ENCODE measurements around the gene EYA4.
A peak's percentile ranks its signal among the peaks of the same experiment; 100 is the strongest.
"Not testable (repeated sequence)": the region's sequence is repeated elsewhere in the genome, so short reads cannot be mapped to it uniquely, and the experiment has no call there.

Gene EYA4

DNA sequence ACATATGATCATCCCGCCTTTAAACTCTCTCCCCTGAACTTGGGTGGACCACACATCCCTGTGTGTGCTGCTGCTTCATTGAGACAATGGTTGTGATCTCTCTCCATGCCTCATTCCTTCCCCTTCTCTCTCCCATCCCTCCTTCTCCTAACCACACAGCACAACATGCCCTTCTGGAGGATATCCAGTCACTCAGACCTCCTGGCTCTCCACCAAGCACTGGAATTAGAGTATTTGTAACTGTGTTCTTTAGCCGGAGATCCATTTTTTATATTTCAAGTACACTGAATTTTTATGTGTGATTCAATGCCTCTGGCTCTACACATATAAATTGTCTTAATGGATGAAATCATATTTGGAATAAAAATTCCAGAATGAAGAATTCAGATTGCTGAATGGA, 287.4 kb downstream of the EYA4 start:
- DNase-seq (ENCODE audit: low spot score) = no peak

DNA sequence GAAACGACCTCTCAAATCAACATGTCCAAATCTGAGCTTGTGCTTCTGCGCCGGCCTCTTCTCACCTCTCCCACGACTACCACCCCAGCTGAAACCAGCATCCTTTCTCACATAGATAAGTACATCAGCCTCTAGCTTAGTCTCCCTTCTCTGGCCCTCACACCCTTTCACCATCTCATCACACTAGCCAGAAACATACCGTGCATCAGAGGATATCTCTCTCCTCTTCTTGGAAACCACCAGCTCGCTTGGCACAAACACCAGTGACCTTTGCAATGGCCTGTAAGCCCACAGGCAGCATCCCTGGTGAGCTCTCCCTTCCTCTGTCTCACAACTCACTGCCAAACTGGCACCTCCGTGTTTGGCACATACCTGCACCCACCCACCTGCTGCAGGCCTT, 291.8 kb downstream of the EYA4 start:
- DNase-seq (ENCODE audit: low spot score) = no peak

DNA sequence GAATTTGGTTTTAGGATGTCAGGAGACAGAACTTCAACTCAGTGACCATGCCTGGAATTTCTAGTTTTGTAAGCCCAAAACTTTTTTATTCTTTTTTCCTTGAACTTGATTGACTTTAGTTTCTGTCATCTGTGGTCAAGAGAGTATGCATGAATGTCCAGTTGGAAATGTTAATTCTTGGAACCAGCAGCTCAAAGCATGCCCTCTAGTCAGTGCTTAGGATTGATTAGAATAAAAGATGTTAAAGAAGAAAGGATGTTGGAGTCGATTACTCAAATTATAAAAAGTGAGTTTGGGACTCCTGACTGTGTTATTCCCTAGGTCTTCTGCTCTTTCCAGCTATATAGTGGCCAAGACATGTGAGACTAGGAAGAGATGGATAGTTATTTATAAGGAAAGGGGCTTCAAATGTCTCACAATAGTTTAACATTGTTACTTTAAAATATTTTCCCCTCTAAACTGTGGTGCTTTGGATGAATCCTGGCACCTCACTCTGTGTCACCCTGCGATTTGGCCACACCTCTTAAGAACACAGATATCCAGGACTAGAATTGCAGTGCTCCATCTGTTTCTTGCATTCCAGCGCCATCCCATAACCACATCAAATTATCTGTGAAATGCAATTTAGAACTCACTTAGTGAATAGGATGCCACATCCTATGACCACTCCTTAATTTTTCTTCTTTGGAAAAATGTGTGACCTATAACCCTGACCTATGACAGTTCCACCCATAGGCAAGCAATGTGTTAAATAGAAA, 298.5 kb downstream of the EYA4 start:
- no peak for DNase-seq (ENCODE audit: low spot score)

DNA sequence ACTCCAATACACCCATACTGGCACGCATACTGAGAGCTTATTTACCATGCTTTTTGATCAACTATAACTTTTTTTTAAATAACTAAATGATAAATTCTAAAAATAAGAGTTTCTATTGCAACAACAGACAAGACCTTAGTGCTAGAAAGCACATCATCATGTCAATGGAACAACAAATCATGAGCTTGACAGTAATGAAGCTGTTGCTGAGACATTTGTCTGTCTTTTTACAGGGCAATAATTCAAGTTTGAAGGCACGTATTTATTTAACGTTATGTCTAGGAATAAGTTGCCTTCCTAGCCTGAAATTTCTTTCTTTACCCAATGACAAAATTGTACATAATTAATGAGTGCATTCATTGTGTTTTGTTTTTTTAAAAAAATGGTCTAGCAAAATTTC, 299.2 kb downstream of the EYA4 start:
- no peak for DNase-seq (ENCODE audit: low spot score)

- DNase-seq (ENCODE audit: low spot score) = no peak
Measured at GRCh38 chr6:133541040-133541439, 299.9 kb downstream of the EYA4 start.

DNA sequence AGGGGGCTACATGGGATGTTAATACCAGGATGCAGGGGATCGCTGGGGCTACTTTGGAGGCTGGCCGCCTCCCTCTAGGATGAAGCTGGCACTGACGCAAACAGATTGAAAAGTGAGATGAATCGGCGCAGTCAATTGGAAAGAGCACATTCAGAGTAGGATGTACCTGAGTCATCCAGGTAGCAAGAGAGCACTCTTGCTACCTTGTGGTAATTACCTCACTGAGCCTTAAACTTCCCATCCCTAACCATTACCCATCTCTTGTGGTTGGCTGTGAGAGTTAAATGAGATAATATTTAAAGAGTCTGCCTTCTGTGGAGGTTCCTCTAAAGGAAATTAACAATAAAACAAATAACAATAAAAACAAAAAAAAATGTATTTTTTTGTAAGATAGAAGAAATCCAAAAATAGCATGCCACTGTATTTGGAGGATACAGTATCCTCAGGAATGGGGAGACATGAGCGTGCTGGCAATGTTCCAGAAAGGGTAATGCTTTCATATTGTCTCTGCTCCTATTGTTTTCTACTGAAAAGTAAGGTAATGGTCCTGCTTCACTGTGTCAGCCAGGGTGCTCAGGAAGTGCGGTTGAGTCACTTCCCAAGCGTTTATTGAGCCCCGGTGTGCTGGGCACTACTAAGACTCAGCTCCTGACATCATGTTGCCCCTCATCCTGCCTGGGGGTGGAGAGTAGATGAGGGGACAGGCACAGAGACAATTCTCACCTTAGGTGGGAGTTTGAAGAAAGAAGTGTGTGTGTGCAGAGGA, 301.1 kb downstream of the EYA4 start:
- DNase-seq (ENCODE audit: low spot score) = no peak

- no peak for DNase-seq (ENCODE audit: low spot score)
Measured at GRCh38 chr6:133544419-133544818, 303.3 kb downstream of the EYA4 start.

GRCh38 chr6:133546098-133546497, 304.9 kb downstream of the EYA4 start:
- no peak for DNase-seq (ENCODE audit: low spot score)

DNA sequence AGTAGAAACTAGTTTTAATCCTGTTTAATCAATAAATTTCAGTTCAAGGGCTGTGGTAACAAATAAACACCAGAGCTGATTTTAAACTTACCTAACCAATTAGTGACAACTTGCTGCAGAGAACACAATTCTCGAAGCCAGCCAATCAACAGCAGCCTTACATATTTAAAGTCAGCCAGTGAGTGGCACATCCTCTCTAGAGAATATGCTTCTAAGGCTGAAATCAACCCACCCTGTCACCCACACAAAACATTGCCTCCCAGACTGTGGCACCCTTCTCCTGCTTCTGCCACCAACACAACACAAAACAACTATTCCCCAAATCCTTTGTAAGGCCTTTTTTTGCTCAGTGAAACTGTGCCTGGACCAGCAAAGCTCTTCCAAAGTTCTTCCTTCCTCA, 306.0 kb downstream of the EYA4 start:
- DNase-seq (ENCODE audit: low spot score) = no peak

GRCh38 chr6:133548423-133549159, 307.4 kb downstream of the EYA4 start:
- DNase-seq (ENCODE audit: low spot score) = no peak

- no peak for DNase-seq (ENCODE audit: low spot score)
Measured at GRCh38 chr6:133549371-133549801, 308.2 kb downstream of the EYA4 start.

GRCh38 chr6:133550026-133550425, 308.9 kb downstream of the EYA4 start:
- no peak for DNase-seq (ENCODE audit: low spot score)

DNA sequence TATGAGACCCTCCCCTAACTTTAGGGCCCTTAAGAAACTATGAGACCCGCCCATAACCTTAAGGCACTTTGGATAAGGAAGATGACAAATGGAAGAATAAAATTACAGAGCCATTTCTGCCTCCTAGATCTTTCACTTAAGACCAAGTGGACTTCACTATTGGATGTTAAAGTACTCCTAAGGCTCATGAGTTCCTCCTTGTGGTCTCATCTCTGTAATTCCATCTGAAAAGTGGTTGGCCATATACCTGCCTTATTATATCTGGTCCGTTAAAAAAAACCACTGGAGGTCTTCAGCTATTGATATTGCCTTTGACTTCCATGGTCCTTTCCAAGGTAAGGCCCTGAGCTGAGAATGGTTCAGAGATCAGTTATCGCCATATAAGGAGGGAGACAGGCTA, 310.3 kb downstream of the EYA4 start:
- no peak for DNase-seq (ENCODE audit: low spot score)

DNA sequence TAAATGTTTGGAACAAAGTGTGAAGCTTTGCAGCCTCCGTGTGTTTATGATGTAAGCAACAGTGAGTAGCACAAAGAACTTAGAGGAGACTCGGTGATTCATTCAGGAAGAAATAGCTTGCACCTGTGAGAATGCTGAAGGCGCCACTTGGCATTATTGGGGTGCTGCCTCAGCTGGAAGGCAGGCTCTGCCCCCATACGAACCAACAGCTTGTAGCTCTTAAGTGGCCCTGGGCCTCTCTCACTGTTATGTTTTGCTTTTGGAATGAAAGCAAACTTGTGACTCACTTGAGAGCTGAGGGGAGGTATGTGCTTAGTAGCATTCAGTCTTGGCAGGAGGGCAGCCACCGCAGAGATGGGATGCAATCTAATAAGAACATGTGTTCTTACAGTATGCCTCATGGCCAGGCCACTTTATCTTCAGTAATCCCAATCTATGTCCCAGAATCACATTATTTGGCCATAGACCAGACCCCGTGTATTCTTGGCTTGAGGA, 310.7 kb downstream of the EYA4 start:
- no peak for DNase-seq (ENCODE audit: low spot score)

DNA sequence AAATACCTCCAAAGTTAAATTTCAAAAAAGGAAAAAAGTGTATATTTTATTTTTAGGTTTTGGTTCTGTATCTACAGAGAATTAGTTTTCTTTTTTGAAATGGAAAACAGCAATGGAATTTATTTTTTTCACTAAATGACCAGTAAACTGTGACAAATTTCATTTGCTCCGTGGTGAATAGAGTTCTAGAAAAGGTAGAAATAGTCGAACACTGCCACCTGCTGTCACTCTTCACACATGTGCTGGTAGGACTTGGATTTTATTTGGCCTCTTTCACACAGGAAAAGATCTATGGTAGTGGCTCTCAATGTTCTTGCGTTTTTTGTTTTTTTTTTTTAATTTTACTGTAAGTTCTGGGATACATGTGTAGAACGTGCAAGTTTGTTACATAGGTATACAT, 312.5 kb downstream of the EYA4 start:
- DNase-seq (ENCODE audit: low spot score) = peak; percentile 40

DNA sequence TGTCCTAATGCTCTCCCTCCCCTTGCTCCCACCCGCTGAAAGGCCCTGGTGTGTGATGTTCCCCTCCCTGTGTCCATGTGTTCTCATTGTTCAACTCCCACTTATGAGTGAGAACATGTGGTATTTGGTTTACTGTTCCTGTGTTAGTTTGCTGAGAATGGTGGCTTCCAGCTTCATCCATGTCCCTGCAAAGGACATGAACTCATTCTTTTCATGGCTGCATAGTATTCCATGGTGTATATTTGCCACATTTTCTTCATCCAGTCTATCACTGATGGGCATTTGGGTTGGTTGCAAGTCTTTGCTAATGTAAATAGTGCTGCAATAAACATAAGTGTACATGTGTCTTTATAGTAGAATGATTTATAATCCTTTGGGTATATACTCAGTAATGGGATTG, 313.0 kb downstream of the EYA4 start:
- DNase-seq (ENCODE audit: low spot score) = not testable (repeated sequence)

GRCh38 chr6:133555685-133556084, 314.5 kb downstream of the EYA4 start:
- no peak for DNase-seq (ENCODE audit: low spot score)

GRCh38 chr6:133559926-133560325, 318.8 kb downstream of the EYA4 start:
- DNase-seq (ENCODE audit: low spot score) = no peak

DNA sequence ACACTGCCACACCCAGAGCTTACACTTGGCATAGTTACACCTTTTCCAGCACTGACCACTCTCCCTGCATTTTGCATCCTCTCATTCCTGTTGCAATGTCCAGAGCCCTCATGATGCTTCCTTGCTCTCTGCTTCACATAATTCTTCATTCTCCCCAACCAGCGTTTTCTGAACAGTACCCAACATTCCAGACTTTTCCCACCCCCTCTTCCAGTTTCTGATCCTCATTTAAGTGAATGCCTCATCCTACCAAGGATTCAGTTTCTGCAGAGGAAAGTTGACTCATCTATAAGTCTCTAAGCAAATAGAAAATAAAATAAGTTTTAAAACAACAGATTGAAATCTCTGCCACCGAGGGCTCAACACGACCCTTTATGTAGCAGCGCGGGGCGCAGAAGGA, 326.5 kb downstream of the EYA4 start:
- no peak for DNase-seq (ENCODE audit: low spot score)

DNA sequence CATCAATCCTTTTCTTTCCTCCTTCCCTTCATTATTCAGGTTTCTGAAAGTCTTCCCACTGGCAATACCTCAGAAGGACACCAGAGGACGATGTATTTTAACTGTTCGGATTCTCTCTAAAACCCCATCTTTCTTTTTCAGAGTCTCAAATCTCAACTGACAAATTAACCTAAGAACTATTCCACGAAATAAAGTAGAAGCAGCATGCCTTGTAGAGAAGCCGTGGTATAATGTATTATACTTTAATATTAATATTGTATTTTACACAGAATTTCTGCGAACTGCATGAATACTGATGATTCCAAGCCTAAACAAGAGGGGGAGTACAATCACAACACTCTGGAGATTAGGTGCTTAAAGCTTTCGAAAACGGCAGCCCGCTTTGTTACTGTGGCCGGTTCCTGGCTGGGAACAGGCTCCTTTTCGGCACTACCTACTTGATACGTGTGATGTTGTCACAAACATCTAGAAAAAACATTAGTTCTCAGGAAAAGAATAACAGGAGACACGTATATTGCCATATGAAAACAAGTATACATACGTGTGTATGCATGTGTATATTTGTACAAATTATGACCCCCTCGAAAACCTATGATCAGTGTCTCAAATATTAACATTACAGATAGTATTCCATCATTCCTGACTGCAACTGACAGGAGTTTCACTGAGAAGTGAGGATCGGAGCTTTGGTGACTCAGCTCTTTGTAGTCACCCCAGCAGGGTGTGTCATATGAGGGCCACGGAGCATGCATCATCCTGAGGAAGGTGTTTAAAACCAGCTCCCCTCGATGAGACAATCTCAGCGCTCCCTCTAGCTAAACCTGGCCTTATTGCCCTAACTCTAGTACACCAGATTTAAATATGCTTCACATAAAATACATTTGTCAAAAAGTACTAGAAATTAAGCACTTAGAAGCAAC, 328.1 kb downstream of the EYA4 start:
- peak; percentile 40 for DNase-seq (ENCODE audit: low spot score)

- DNase-seq (ENCODE audit: low spot score) = no peak
Measured at GRCh38 chr6:133571681-133572080, 330.5 kb downstream of the EYA4 start.

GRCh38 chr6:133577851-133578250, 336.7 kb downstream of the EYA4 start:
- DNase-seq (ENCODE audit: low spot score) = no peak
